Liver (tissue), 9 donors: ENCODE measurements around the gene ARHGEF12. TPM values are rescaled to one million over a fixed set of nuclear protein-coding genes. Genes with fewer than 3 reads are reported as not detected.

ENCODE experiments used
- DNase-seq: peaks from one replicate; pipeline ENCODE4 v3.0.0-alpha.2; 2017; ENCODE audit warnings: low spot score
- H3K27ac ChIP-seq, 2 donors: one replicate each; pipeline ENCODE4 v1.7.0; 2013; ENCODE audit warnings: inconsistent platforms in 2 of 2, low read length in 2 of 2, control low read depth in 1 of 2, low read depth in 1 of 2, mild to moderate bottlenecking in 1 of 2
- H3K27me3 ChIP-seq, 4 donors: one replicate each; pipeline versions ENCODE4 v1.6.1 to v1.7.0; 2013; ENCODE audit warnings: low read length in 3 of 4, inconsistent platforms in 1 of 4, mild to moderate bottlenecking in 1 of 4, moderate library complexity in 1 of 4; ENCODE audit not compliant: control insufficient read depth in 4 of 4, insufficient read depth in 4 of 4
- H3K36me3 ChIP-seq, 4 donors: one replicate each; pipeline versions ENCODE4 v1.6.1 to v1.7.0; 2013; ENCODE audit warnings: low read length in 3 of 4, mild to moderate bottlenecking in 3 of 4, low read depth in 1 of 4, moderate library complexity in 1 of 4; ENCODE audit not compliant: control insufficient read depth in 4 of 4, insufficient read depth in 3 of 4
- H3K4me1 ChIP-seq, 4 donors: one replicate each; pipeline versions ENCODE4 v1.6.1 to v1.7.0; 2013; ENCODE audit warnings: low read length in 3 of 4, mild to moderate bottlenecking in 3 of 4, moderate library complexity in 1 of 4; ENCODE audit not compliant: control insufficient read depth in 4 of 4, insufficient read depth in 4 of 4
- H3K4me3 ChIP-seq, 3 donors: one replicate each; pipeline versions ENCODE4 v1.6.1 to v1.7.0; 2013; ENCODE audit warnings: low read length in 3 of 3, control low read depth in 1 of 3, low read depth in 1 of 3, mild to moderate bottlenecking in 1 of 3
- H3K9ac ChIP-seq, 2 donors: one replicate each; pipeline ENCODE4 v1.7.0; 2013; ENCODE audit warnings: low read length in 2 of 2, mild to moderate bottlenecking in 2 of 2, moderate library complexity in 2 of 2, control low read depth in 1 of 2, low read depth in 1 of 2
- H3K9me3 ChIP-seq, 4 donors: one replicate each; pipeline versions ENCODE4 v1.6.1 to v1.7.0; 2013; ENCODE audit warnings: low read length in 3 of 4; ENCODE audit not compliant: control insufficient read depth in 4 of 4
- FOXA1 ChIP-seq: IDR thresholded peaks from 2 replicates; pipeline ENCODE4 v1.6.1; 2016; ENCODE audit warnings: antibody characterized with exemption
- FOXA2 ChIP-seq: IDR thresholded peaks from 2 replicates; pipeline ENCODE4 v1.6.1; 2016; ENCODE audit warnings: antibody characterized with exemption
- GABPA ChIP-seq, 2 donors: IDR thresholded peaks in 1 of 2; conservative IDR thresholded peaks in 1 of 2; 2 replicates each; pipeline ENCODE4 v1.6.1; 2016; ENCODE audit warnings: antibody characterized with exemption in 2 of 2, mild to moderate bottlenecking in 1 of 2, moderate library complexity in 1 of 2
- HNF4A ChIP-seq, 2 donors: conservative IDR thresholded peaks; 2 replicates each; pipeline ENCODE4 v1.6.1; 2016; ENCODE audit warnings: antibody characterized with exemption in 2 of 2, mild to moderate bottlenecking in 2 of 2
- NR2F2 ChIP-seq: IDR thresholded peaks from 2 replicates; pipeline ENCODE4 v1.6.1; 2016; ENCODE audit warnings: antibody characterized with exemption
- RAD21 ChIP-seq, 2 donors: IDR thresholded peaks; 2 replicates each; pipeline ENCODE4 v1.6.1; 2016; ENCODE audit warnings: antibody characterized with exemption in 2 of 2, mild to moderate bottlenecking in 2 of 2
- RXRA ChIP-seq, 2 donors: IDR thresholded peaks; 2 replicates each; pipeline ENCODE4 v1.6.1; 2017 to 2018; ENCODE audit warnings: antibody characterized with exemption in 2 of 2, mild to moderate bottlenecking in 1 of 2
- SP1 ChIP-seq: IDR thresholded peaks from 2 replicates; pipeline ENCODE4 v1.6.1; 2018; ENCODE audit warnings: antibody characterized with exemption, mild to moderate bottlenecking
- TAF1 ChIP-seq: conservative IDR thresholded peaks from 2 replicates; pipeline ENCODE4 v1.6.1; 2016; ENCODE audit warnings: antibody characterized with exemption, mild to moderate bottlenecking
- WGBS: extraction: QIAGEN DNeasy Blood & Tissue Kit; methylation state at CpG from one replicate; pipeline ENCODE4 v1.1.7; 2013; 5-methylcytosine and 5-hydroxymethylcytosine counted together
- polyA plus RNA-seq, 2 donors: library from polyadenylated mRNA; stranded (reverse) in 1 of 2; unstranded in 1 of 2; fragments of 200-250 nt in 1 of 2; fragments of >200 nt in 1 of 2; fragmentation: Nextera tagmentation in 1 of 2; extraction: Ambion mirVana in 1 of 2; gene quantifications; one replicate each; pipeline versions ENCODE4 v1.2.1 to v1.2.3, GENCODE V29; 2013 to 2015
- total RNA-seq, 2 donors: library from RNA; depleted of rRNA; stranded (reverse); fragments of >200 nt; gene quantifications; one replicate each; pipeline ENCODE4 v1.2.3, GENCODE V29; 2014
- TF ChIP-seq, protein P1 (sequence below): IDR thresholded peaks from 2 replicates; pipeline ENCODE4 v1.6.1; 2016; ENCODE audit warnings: antibody characterized with exemption
- TF ChIP-seq, protein P2 (sequence below): IDR thresholded peaks from 2 replicates; pipeline ENCODE4 v1.6.1; 2016; ENCODE audit warnings: antibody characterized with exemption
- TF ChIP-seq, protein P3 (sequence below): fragments of 150-350 bp; IDR thresholded peaks from 2 replicates; pipeline ENCODE4 v1.5.1; 2017; ENCODE audit warnings: improper control_type of control experiment, low read depth, low read length; ENCODE audit not compliant: missing input control
- donor health status: healthy.
- donor health status: healthy.
- donor health status: healthy.
- donor health status: healthy.
- donor health status: healthy.

The ARHGEF12 gene
- total and polyA plus RNA-seq, 4 donors: 28.0 to 169 (median 53.9) TPM

DNA sequence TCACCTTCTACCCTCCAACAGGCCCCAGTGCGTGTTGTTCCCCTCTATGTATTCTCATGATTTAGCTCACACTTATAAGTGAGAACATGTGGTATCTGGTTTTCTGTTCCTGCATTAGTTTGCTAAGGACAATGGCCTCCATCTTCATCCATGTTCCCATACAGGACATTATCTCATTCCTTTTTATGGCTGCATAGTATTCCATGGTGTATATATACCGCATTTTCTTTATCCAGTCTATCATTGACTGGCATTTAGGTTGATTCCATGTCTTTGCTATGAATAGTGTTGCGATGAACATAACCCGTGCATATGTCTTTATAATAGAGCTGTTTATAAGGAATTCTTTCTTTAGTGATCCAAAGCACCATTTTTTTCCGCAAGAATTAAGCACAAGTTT, 39.7 kb upstream of the ARHGEF12 start:
- no peaks in the 10 kb centered on the region for H3K9me3 ChIP-seq
- no peak for DNase-seq
- 91% methylated on average over 5 of the region's 5 CpGs for WGBS
- TF ChIP-seq GABPA (IDR thresholded peaks at IDR 0.05 in 1 of 2, conservative IDR thresholded peaks at IDR 0.05 in 1 of 2) (no peak), RAD21 (IDR thresholded peaks at IDR 0.05) (no peak), TAF1 (no peak)
- TF ChIP-seq, protein P1, sequence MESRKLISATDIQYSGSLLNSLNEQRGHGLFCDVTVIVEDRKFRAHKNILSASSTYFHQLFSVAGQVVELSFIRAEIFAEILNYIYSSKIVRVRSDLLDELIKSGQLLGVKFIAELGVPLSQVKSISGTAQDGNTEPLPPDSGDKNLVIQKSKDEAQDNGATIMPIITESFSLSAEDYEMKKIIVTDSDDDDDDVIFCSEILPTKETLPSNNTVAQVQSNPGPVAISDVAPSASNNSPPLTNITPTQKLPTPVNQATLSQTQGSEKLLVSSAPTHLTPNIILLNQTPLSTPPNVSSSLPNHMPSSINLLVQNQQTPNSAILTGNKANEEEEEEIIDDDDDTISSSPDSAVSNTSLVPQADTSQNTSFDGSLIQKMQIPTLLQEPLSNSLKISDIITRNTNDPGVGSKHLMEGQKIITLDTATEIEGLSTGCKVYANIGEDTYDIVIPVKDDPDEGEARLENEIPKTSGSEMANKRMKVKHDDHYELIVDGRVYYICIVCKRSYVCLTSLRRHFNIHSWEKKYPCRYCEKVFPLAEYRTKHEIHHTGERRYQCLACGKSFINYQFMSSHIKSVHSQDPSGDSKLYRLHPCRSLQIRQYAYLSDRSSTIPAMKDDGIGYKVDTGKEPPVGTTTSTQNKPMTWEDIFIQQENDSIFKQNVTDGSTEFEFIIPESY: no peak
- TF ChIP-seq, protein P2, sequence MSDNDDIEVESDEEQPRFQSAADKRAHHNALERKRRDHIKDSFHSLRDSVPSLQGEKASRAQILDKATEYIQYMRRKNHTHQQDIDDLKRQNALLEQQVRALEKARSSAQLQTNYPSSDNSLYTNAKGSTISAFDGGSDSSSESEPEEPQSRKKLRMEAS: no peak
- H3K9ac ChIP-seq: no peak overlapping the region
- no peaks in the 10 kb centered on the region for H3K36me3 ChIP-seq
- H3K27me3 ChIP-seq: no peaks in the 10 kb centered on the region
- no peak overlapping the region for H3K27ac ChIP-seq
- no peaks in the 10 kb centered on the region for H3K4me1 ChIP-seq
- no peak overlapping the region for H3K4me3 ChIP-seq

DNA sequence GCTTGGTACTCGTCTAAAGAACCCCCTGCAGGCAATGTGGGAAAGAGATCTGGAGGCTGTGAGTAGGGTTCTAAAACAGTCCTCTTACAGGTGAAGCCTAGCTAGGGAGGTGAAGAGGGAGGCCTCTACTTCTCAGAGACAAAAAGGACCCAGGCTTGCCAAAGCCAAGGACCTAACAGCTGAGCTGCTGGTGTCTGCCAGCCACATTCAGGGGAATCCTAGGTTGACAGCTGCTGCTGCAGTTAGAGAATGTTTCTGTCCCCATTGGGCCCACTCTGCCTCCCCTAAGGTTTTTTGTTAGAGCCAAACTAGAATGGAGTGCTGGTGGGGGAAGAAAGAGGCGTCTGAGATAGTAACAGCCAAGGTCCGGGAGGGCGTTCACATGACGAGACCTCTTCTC, 37.8 kb upstream of the ARHGEF12 start:
- TF ChIP-seq GABPA (IDR thresholded peaks at IDR 0.05 in 1 of 2, conservative IDR thresholded peaks at IDR 0.05 in 1 of 2) (no peak), FOXA1 (no peak), NR2F2 (no peak), HNF4A (conservative IDR thresholded peaks at IDR 0.05) (no peak), TAF1 (no peak), FOXA2 (no peak), RXRA (IDR thresholded peaks at IDR 0.05) (no peak), SP1 (no peak)
- TF ChIP-seq, protein P2: no peak
- TF ChIP-seq, protein P1: no peak
- TF ChIP-seq, protein P3, sequence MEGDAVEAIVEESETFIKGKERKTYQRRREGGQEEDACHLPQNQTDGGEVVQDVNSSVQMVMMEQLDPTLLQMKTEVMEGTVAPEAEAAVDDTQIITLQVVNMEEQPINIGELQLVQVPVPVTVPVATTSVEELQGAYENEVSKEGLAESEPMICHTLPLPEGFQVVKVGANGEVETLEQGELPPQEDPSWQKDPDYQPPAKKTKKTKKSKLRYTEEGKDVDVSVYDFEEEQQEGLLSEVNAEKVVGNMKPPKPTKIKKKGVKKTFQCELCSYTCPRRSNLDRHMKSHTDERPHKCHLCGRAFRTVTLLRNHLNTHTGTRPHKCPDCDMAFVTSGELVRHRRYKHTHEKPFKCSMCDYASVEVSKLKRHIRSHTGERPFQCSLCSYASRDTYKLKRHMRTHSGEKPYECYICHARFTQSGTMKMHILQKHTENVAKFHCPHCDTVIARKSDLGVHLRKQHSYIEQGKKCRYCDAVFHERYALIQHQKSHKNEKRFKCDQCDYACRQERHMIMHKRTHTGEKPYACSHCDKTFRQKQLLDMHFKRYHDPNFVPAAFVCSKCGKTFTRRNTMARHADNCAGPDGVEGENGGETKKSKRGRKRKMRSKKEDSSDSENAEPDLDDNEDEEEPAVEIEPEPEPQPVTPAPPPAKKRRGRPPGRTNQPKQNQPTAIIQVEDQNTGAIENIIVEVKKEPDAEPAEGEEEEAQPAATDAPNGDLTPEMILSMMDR: no peak
- Histone ChIP-seq H3K27me3 (no peaks in the 10 kb centered on the region), H3K9me3 (no peaks in the 10 kb centered on the region), H3K9ac (no peak overlapping the region), H3K4me1 (peaks cover 0 to 4% (median 2%) of the 10 kb centered on the region in 4 donors), H3K4me3 (no peak overlapping the region), H3K36me3 (no peaks in the 10 kb centered on the region), H3K27ac (no peak overlapping the region)
- 82% methylated on average over 5 of the region's 5 CpGs for WGBS
- no peak for DNase-seq
